NB4 (cell line): ENCODE data around the gene ID4.
"Not testable (repeated sequence)": the region's sequence is repeated elsewhere in the genome, so short reads cannot be mapped to it uniquely, and the experiment has no call there.

Source experiments
- CTCF ChIP-seq: IDR thresholded peaks from one replicate; pipeline ENCODE4 v1.5.1; 2012; ENCODE audit warnings: low read depth, low read length
- MYC ChIP-seq: IDR thresholded peaks from 2 replicates; pipeline ENCODE4 v1.6.1; 2011; ENCODE audit warnings: low read depth, low read length
- POLR2A ChIP-seq: IDR thresholded peaks from 2 replicates; pipeline ENCODE4 v1.6.1; 2011; ENCODE audit warnings: mild to moderate bottlenecking; ENCODE audit not compliant: insufficient read length; ENCODE audit errors: extremely low read depth
- TF ChIP-seq, protein P1 (sequence below): IDR thresholded peaks from 2 replicates; pipeline ENCODE4 v1.6.1; 2011; ENCODE audit warnings: low read depth, low read length

DNA sequence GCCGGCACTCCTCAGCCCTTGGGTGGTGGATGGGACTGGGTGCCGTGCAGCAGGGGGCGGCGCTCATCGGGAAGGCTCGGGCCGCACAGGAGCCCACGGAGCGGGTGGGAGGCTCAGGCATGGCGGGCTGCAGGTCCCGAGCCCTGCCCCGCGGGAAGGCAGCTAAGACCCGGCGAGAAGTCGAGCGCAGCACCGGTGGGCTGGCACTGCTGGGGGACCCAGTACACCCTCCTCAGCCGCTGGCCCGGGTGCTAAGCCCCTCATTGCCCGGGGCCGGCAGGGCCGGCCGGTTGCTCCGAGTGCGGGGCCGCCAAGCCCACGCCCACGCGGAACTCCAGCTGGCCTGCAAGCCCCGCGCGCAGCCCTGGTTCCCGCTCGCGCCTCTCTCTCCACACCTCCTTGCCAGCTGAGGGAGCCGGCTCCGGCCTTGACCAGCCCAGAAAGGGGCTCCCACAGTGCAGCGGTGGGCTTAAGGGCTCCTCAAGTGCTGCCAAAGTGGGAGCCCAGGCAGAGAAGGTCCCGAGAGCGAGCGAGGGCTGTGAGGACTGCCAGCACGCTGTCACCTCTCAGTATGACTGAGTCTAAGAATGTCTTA, 17.3 kb downstream of the ID4 start:
- TF ChIP-seq POLR2A, CTCF, MYC: not testable (repeated sequence)
- TF ChIP-seq, protein P1, sequence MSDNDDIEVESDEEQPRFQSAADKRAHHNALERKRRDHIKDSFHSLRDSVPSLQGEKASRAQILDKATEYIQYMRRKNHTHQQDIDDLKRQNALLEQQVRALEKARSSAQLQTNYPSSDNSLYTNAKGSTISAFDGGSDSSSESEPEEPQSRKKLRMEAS: not testable (repeated sequence)
